PC-9 (cell line): ENCODE data around the gene JMJD1C. TPM values are rescaled to one million over a fixed set of nuclear protein-coding genes. Genes with fewer than 3 reads are reported as not detected.
A peak's percentile ranks its signal among the peaks of the same experiment; 100 is the strongest.

Source experiments
- BruUV-seq: library from RNA; stranded (reverse); fragments of 400-500 nt; replicated peaks from 2 replicates; lab custom pipeline; 2021; lab: Mats Ljungman, UMichigan
- CTCF ChIA-PET: fragments of 300-600 bp; sonication (Branson Sonifier 250); formaldehyde crosslinking; loops from one replicate; lab custom pipeline; 2022; ENCODE audit warnings: antibody characterized with exemption; lab: Charles Lee
- POLR2A ChIA-PET: fragments of 300-600 bp; sonication (Branson Sonifier 250); formaldehyde crosslinking; loops from one replicate; lab custom pipeline; 2022; ENCODE audit warnings: antibody characterized with exemption; ENCODE audit not compliant: unreplicated experiment; lab: Charles Lee
- DNase-seq, 2 experiments: peaks; one replicate each; pipeline versions ENCODE4 v3.0.0 to v3.0.0-alpha.2; 2015 to 2022; ENCODE audit warnings: mixed read lengths in 1 of 2
- H2AFZ ChIP-seq: fragments of 200-600 bp; sonication (generic); 2 replicates; pipeline ENCODE4 v1.8.1; 2017; ENCODE audit warnings: antibody characterized with exemption
- H3F3A ChIP-seq: fragments of 200-600 bp; sonication (generic); 2 replicates; pipeline ENCODE4 v1.8.1; 2017; ENCODE audit warnings: antibody characterized with exemption, mild to moderate bottlenecking, low read depth; ENCODE audit not compliant: insufficient read depth
- H3K27ac ChIP-seq: fragments of 200-600 bp; sonication (generic); 2 replicates; pipeline ENCODE4 v1.6.1; 2016; ENCODE audit warnings: mixed run types
- H3K27me3 ChIP-seq: fragments of 200-600 bp; sonication (generic); 2 replicates; pipeline ENCODE4 v1.6.1; 2016; ENCODE audit warnings: low read depth, mixed run types; ENCODE audit not compliant: insufficient read depth
- H3K36me3 ChIP-seq: fragments of 200-600 bp; sonication (generic); 2 replicates; pipeline ENCODE4 v1.6.1; 2016; ENCODE audit warnings: low read depth, mixed run types
- H3K4me1 ChIP-seq: fragments of 200-600 bp; sonication (generic); replicated peaks from 2 replicates; pipeline ENCODE4 v1.6.1; 2016; ENCODE audit warnings: mixed run types; ENCODE audit not compliant: insufficient read depth
- H3K4me2 ChIP-seq: fragments of 200-600 bp; sonication (generic); 2 replicates; pipeline ENCODE4 v1.6.1; 2017; ENCODE audit warnings: mixed run types
- H3K4me3 ChIP-seq: fragments of 200-600 bp; sonication (generic); 2 replicates; pipeline ENCODE4 v1.6.1; 2016; ENCODE audit warnings: mixed run types
- H3K79me2 ChIP-seq: fragments of 200-600 bp; sonication (generic); 2 replicates; pipeline ENCODE4 v1.6.1; 2017; ENCODE audit warnings: low read depth, mixed run types
- H3K9me2 ChIP-seq: fragments of 200-600 bp; sonication (generic); 2 replicates; pipeline ENCODE4 v1.8.1; 2017; ENCODE audit warnings: mild to moderate bottlenecking; ENCODE audit not compliant: insufficient read depth
- H3K9me3 ChIP-seq: fragments of 200-600 bp; sonication (generic); 2 replicates; pipeline ENCODE4 v1.8.1; 2016; ENCODE audit warnings: low read depth; ENCODE audit not compliant: insufficient read depth
- H4K20me1 ChIP-seq: fragments of 200-600 bp; sonication (generic); 2 replicates; pipeline ENCODE4 v1.8.1; 2017; ENCODE audit not compliant: insufficient read depth
- EZH2 ChIP-seq: fragments of 200-600 bp; sonication (generic); IDR thresholded peaks from 2 replicates; pipeline ENCODE4 v1.8.0; 2017; ENCODE audit warnings: antibody characterized with exemption, low read depth
- intact Hi-C: fragments of 100-400 bp; cut with micrococcal nuclease; formaldehyde crosslinking; loops from one replicate; pipeline ENCODE4 v1.10.0; 2022; ENCODE audit not compliant: unreplicated experiment
- total RNA-seq: library from RNA; stranded (reverse); gene quantifications from 2 replicates; pipeline ENCODE4 v1.2.3, GENCODE V29; 2021
- TF ChIP-seq, protein P1 (sequence below): fragments of 200-600 bp; sonication (generic); conservative IDR thresholded peaks from 2 replicates; pipeline ENCODE4 v1.6.1; 2017; ENCODE audit warnings: mixed run types, antibody characterized with exemption, mild to moderate bottlenecking, moderate library complexity

The JMJD1C gene
- total RNA-seq, 1 experiment from 2014 or later: 78.7 TPM

DNA sequence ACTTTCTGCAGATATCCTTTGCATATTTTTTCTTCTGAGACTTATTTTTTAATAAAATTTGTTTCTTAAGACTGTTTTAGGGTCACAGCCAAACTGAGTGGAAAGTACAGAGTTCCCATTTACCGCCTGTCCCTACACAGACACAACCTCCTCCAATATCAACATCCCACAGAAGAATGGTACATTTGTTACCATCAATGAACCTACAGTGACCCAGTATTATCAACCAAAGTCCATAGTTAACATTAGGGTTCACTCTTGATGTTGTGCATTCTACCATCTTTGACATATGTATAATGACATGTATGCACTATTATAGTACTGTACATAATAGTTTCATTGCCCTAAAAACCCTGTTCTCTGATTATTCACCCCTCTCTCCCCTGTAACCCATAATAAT is 40.8 kb upstream of the JMJD1C start:
- intact Hi-C loops: no loop called here
- no peaks in the 10 kb centered on the region for H3K9me3 ChIP-seq
- H2AFZ ChIP-seq: no peak overlapping the region
- H3K36me3 ChIP-seq: no peaks in the 10 kb centered on the region
- H3K79me2 ChIP-seq: peaks cover 73% of the 10 kb centered on the region
- no peaks in the 10 kb centered on the region for H4K20me1 ChIP-seq
- ChIA-PET CTCF (interaction anchor here (1.4 kb wide), 1 partner anchor 8 kb away, joined by 3 read pairs; no protein-coding TSS in a partner anchor), POLR2A (interaction anchor here (0.6 to 0.7 kb wide), 2 partner anchors 14 to 219 kb away, joined by 3 read pairs; no protein-coding TSS in a partner anchor)
- BruUV-seq: no TSS peak
- TF ChIP-seq, protein P1, sequence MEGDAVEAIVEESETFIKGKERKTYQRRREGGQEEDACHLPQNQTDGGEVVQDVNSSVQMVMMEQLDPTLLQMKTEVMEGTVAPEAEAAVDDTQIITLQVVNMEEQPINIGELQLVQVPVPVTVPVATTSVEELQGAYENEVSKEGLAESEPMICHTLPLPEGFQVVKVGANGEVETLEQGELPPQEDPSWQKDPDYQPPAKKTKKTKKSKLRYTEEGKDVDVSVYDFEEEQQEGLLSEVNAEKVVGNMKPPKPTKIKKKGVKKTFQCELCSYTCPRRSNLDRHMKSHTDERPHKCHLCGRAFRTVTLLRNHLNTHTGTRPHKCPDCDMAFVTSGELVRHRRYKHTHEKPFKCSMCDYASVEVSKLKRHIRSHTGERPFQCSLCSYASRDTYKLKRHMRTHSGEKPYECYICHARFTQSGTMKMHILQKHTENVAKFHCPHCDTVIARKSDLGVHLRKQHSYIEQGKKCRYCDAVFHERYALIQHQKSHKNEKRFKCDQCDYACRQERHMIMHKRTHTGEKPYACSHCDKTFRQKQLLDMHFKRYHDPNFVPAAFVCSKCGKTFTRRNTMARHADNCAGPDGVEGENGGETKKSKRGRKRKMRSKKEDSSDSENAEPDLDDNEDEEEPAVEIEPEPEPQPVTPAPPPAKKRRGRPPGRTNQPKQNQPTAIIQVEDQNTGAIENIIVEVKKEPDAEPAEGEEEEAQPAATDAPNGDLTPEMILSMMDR: no peak
- TF ChIP-seq EZH2: no peak
- H3K27ac ChIP-seq: no peak overlapping the region
- H3K4me2 ChIP-seq: no peak overlapping the region
- H3F3A ChIP-seq: peaks cover 18% of the 10 kb centered on the region
- H3K27me3 ChIP-seq: no peaks in the 10 kb centered on the region
- DNase-seq: no peak
- no peak overlapping the region for H3K4me3 ChIP-seq
- no peaks in the 10 kb centered on the region for H3K9me2 ChIP-seq
- peaks cover 29% of the 10 kb centered on the region for H3K4me1 ChIP-seq

DNA sequence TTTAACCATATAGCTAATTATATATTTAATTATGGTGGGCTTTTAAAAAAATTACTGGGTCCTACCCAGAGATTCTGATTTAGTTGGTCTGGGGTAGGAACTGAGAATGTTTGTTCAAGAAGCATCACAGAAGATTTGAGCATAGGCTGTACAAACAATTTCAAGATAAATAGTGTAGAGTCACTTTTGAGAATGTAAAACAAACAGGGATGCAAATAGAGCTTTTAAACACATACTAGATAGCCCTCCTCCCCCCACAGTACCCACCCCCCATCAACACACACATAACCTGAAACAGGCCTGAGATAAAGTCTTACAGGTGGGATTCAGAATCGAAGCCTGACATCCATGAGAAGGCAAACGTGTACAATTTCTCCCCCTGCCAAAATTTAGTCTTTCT is 39.8 kb upstream of the JMJD1C start:
- H3K79me2 ChIP-seq: peaks cover 72% of the 10 kb centered on the region
- H4K20me1 ChIP-seq: no peaks in the 10 kb centered on the region
- 0 out of 2 replicates have a peak overlapping the region, but pooled peaks have one; percentile 11 for H3K4me2 ChIP-seq
- peaks cover 29% of the 10 kb centered on the region for H3K4me1 ChIP-seq
- TF ChIP-seq EZH2: no peak
- TF ChIP-seq, protein P1: no peak
- H3K4me3 ChIP-seq: no peak overlapping the region
- ChIA-PET POLR2A (interaction anchor here (0.5 kb wide), 1 partner anchor 1431 kb away, joined by 3 read pairs; no protein-coding TSS in a partner anchor), CTCF (interaction anchor here (0.7 to 1.4 kb wide), 2 partner anchors 9 to 215 kb away, joined by 3 read pairs; no protein-coding TSS in a partner anchor)
- no peak for DNase-seq
- no peaks in the 10 kb centered on the region for H3K36me3 ChIP-seq
- no peaks in the 10 kb centered on the region for H3K9me2 ChIP-seq
- peak overlapping the region; percentile 54; the same call in 1 of the 2 replicates for H3K27ac ChIP-seq
- peaks cover 18% of the 10 kb centered on the region for H3F3A ChIP-seq
- H2AFZ ChIP-seq: no peak overlapping the region
- intact Hi-C loops: no loop called here
- H3K9me3 ChIP-seq: no peaks in the 10 kb centered on the region
- no peaks in the 10 kb centered on the region for H3K27me3 ChIP-seq
- BruUV-seq: no TSS peak

DNA sequence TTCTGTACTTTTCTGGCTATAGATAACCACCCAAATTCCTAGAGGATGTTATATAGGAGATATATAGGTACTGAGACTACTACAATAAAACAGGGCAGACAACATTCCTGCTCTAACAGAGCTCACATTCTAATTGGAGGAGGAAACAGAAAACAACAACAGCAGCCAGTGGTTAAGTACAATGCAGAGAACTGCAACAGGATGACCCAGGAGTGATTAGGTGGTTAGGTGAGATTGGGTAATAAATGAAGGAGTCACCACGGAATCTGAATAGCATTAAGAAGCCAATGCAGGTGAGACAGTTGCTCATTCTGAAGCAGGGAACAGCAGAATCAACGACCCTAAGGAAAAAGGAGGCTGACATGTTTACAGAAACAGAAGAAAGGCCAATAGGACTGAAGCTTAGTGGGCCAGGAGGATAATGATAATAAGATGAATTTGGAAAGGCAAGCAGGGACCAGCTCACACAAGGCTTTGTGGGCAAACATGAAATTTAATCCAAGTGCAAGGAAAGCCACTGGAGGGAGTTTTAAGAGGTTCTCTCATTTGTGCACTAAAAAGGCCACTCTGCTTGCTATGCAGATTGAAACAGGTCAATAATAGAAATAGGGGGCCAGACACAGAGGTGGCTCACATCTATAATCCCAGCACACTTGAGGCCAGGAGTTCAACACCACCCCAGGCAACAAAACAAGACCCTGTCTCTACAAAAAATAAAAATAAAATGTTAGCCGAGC is 38.5 kb upstream of the JMJD1C start:
- Histone ChIP-seq H3K79me2 (peaks cover 77% of the 10 kb centered on the region), H3K27me3 (no peaks in the 10 kb centered on the region), H3K4me3 (0 out of 2 replicates have a peak overlapping the region, but pooled peaks have one; percentile 21), H3K4me1 (peaks cover 29% of the 10 kb centered on the region), H3F3A (peaks cover 18% of the 10 kb centered on the region), H3K9me3 (no peaks in the 10 kb centered on the region), H2AFZ (no peak overlapping the region), H4K20me1 (no peaks in the 10 kb centered on the region), H3K9me2 (no peaks in the 10 kb centered on the region), H3K36me3 (no peaks in the 10 kb centered on the region), H3K27ac (peak overlapping the region; percentile 54), H3K4me2 (peak overlapping the region; percentile 56)
- ChIA-PET POLR2A (interaction anchor here (0.6 to 1.1 kb wide), 5 partner anchors 11 to 1334 kb away, joined by 3 to 8 read pairs (median 4); no protein-coding TSS in a partner anchor), CTCF (interaction anchor here (0.5 to 1.6 kb wide), 2 partner anchors 126 to 1475 kb away, joined by 4 read pairs; no protein-coding TSS in a partner anchor)
- DNase-seq: peak; percentile 49 to 97
- BruUV-seq: TSS peak; percentile 50
- no peak for TF ChIP-seq EZH2
- TF ChIP-seq, protein P1: no peak
- intact Hi-C loops: loop anchor here (5.0 kb wide), 1 partner anchor 67 kb away; no protein-coding TSS in a partner anchor
